SK-N-SH treated with all-trans-retinoic acid at 6 μM for 48 hours (cell line): Measurements from ENCODE around the gene PTTG2.

Experiments used
- ATAC-seq: fragments of 200-7000 bp; cut with Tn5 transposase; 3 replicates; pipeline ENCODE4 v1.9.1; 2020; ENCODE audit warnings: mild to moderate bottlenecking, moderate library complexity
- ARNTL ChIP-seq: fragments of 450-650 bp; formaldehyde crosslinking; IDR thresholded peaks from 2 replicates; pipeline ENCODE4 v1.5.0; 2020; ENCODE audit warnings: low read depth, mild to moderate bottlenecking, moderate library complexity, borderline replicate concordance
- BACH2 ChIP-seq: fragments of 250-450 bp; sonication (Bioruptor Pico); IDR thresholded peaks from 2 replicates; pipeline ENCODE4 v1.9.0; 2021; ENCODE audit warnings: mild to moderate bottlenecking, borderline replicate concordance
- CREB5 ChIP-seq: fragments of 250-450 bp; sonication (Bioruptor Pico); IDR thresholded peaks from 2 replicates; pipeline ENCODE4 v1.5.1; 2020; ENCODE audit warnings: low read depth, mild to moderate bottlenecking, moderate library complexity
- CSDC2 ChIP-seq: fragments of 250-450 bp; sonication (Bioruptor Pico); IDR thresholded peaks from 2 replicates; pipeline ENCODE4 v1.5.0; 2020; ENCODE audit warnings: mild to moderate bottlenecking, moderate library complexity
- GLIS3 ChIP-seq: fragments of 250-450 bp; sonication (Bioruptor Pico); IDR thresholded peaks from 2 replicates; pipeline ENCODE4 v1.5.0; 2020; ENCODE audit warnings: mild to moderate bottlenecking, moderate library complexity
- PPARA ChIP-seq: fragments of 250-450 bp; sonication (Bioruptor Pico); IDR thresholded peaks from 2 replicates; pipeline ENCODE4 v1.5.0; 2020; ENCODE audit warnings: mild to moderate bottlenecking, borderline replicate concordance
- RARB ChIP-seq: fragments of 250-450 bp; sonication (Bioruptor Pico); IDR thresholded peaks from 2 replicates; pipeline ENCODE4 v1.8.0; 2021; ENCODE audit warnings: mild to moderate bottlenecking, moderate library complexity
- TCF4 ChIP-seq: fragments of 250-450 bp; sonication (Bioruptor Pico); IDR thresholded peaks from 2 replicates; pipeline ENCODE4 v1.8.0; 2021; ENCODE audit warnings: mild to moderate bottlenecking, moderate library complexity, borderline replicate concordance
- TOX ChIP-seq: fragments of 250-450 bp; sonication (Bioruptor Pico); IDR thresholded peaks from 2 replicates; pipeline ENCODE4 v1.8.0; 2021; ENCODE audit warnings: mild to moderate bottlenecking, moderate library complexity, borderline replicate concordance
- ZC3H10 ChIP-seq: fragments of 250-450 bp; sonication (Bioruptor Pico); IDR thresholded peaks from 2 replicates; pipeline ENCODE4 v1.5.1; 2021; ENCODE audit warnings: mild to moderate bottlenecking, moderate library complexity
- ZFP3 ChIP-seq: fragments of 250-450 bp; sonication (Bioruptor Pico); IDR thresholded peaks from 2 replicates; pipeline ENCODE4 v1.5.0; 2020; ENCODE audit warnings: mild to moderate bottlenecking, moderate library complexity
- ZFP30 ChIP-seq: fragments of 450-650 bp; formaldehyde crosslinking; IDR thresholded peaks from 2 replicates; pipeline ENCODE4 v1.5.0; 2022; ENCODE audit warnings: mild to moderate bottlenecking, moderate library complexity
- ZNF565 ChIP-seq: fragments of 450-650 bp; formaldehyde crosslinking; conservative IDR thresholded peaks from 2 replicates; pipeline ENCODE4 v1.5.0; 2020; ENCODE audit warnings: low read depth, mild to moderate bottlenecking, moderate library complexity
- ZNF70 ChIP-seq: fragments of 450-650 bp; formaldehyde crosslinking; IDR thresholded peaks from 2 replicates; pipeline ENCODE4 v1.5.0; 2020; ENCODE audit warnings: mild to moderate bottlenecking, moderate library complexity
- ZNF8 ChIP-seq: fragments of 450-650 bp; formaldehyde crosslinking; IDR thresholded peaks from 2 replicates; pipeline ENCODE4 v1.5.0; 2020; ENCODE audit warnings: mild to moderate bottlenecking, moderate library complexity
- TF ChIP-seq, protein P1 (sequence below): fragments of 250-450 bp; sonication (Bioruptor Pico); IDR thresholded peaks from 2 replicates; pipeline ENCODE4 v1.8.0; 2020; ENCODE audit warnings: mild to moderate bottlenecking, moderate library complexity, borderline replicate concordance
- TF ChIP-seq, protein P2 (sequence below): fragments of 250-450 bp; sonication (Bioruptor Pico); IDR thresholded peaks from 2 replicates; pipeline ENCODE4 v1.5.0; 2020; ENCODE audit warnings: mild to moderate bottlenecking, moderate library complexity
- TF ChIP-seq, protein P3 (sequence below): fragments of 250-450 bp; sonication (Bioruptor Pico); IDR thresholded peaks from 2 replicates; pipeline ENCODE4 v1.5.1; 2021; ENCODE audit warnings: mild to moderate bottlenecking, moderate library complexity
- TF ChIP-seq, protein P4 (sequence below): fragments of 250-450 bp; sonication (Bioruptor Pico); IDR thresholded peaks from 2 replicates; pipeline ENCODE4 v1.8.0; 2021; ENCODE audit warnings: low read depth, mild to moderate bottlenecking, moderate library complexity, borderline replicate concordance

Gene PTTG2

GRCh38 chr4:37995981-37996775 is 36.0 kb downstream of the PTTG2 start:
- no peak for ATAC-seq
- TF ChIP-seq, protein P1, sequence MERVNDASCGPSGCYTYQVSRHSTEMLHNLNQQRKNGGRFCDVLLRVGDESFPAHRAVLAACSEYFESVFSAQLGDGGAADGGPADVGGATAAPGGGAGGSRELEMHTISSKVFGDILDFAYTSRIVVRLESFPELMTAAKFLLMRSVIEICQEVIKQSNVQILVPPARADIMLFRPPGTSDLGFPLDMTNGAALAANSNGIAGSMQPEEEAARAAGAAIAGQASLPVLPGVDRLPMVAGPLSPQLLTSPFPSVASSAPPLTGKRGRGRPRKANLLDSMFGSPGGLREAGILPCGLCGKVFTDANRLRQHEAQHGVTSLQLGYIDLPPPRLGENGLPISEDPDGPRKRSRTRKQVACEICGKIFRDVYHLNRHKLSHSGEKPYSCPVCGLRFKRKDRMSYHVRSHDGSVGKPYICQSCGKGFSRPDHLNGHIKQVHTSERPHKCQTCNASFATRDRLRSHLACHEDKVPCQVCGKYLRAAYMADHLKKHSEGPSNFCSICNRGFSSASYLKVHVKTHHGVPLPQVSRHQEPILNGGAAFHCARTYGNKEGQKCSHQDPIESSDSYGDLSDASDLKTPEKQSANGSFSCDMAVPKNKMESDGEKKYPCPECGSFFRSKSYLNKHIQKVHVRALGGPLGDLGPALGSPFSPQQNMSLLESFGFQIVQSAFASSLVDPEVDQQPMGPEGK (CRISPR knock-in tag), result no peak
- TF ChIP-seq BACH2 (CRISPR knock-in tag) (no peak), ZNF565 (no peak)

- ATAC-seq, result no peak
These were observed 38.0 kb downstream of the PTTG2 start for GRCh38 chr4:37998226-37998625.

GRCh38 chr4:37999000-37999716 is 39.0 kb downstream of the PTTG2 start:
- no peak for TF ChIP-seq CSDC2 (CRISPR knock-in tag)
- TF ChIP-seq PPARA (CRISPR knock-in tag), result no peak
- TF ChIP-seq TOX (CRISPR knock-in tag), result no peak
- TF ChIP-seq, protein P2, sequence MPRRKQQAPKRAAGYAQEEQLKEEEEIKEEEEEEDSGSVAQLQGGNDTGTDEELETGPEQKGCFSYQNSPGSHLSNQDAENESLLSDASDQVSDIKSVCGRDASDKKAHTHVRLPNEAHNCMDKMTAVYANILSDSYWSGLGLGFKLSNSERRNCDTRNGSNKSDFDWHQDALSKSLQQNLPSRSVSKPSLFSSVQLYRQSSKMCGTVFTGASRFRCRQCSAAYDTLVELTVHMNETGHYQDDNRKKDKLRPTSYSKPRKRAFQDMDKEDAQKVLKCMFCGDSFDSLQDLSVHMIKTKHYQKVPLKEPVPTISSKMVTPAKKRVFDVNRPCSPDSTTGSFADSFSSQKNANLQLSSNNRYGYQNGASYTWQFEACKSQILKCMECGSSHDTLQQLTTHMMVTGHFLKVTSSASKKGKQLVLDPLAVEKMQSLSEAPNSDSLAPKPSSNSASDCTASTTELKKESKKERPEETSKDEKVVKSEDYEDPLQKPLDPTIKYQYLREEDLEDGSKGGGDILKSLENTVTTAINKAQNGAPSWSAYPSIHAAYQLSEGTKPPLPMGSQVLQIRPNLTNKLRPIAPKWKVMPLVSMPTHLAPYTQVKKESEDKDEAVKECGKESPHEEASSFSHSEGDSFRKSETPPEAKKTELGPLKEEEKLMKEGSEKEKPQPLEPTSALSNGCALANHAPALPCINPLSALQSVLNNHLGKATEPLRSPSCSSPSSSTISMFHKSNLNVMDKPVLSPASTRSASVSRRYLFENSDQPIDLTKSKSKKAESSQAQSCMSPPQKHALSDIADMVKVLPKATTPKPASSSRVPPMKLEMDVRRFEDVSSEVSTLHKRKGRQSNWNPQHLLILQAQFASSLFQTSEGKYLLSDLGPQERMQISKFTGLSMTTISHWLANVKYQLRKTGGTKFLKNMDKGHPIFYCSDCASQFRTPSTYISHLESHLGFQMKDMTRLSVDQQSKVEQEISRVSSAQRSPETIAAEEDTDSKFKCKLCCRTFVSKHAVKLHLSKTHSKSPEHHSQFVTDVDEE (CRISPR knock-in tag), result no peak
- no peak for TF ChIP-seq TCF4 (CRISPR knock-in tag)
- TF ChIP-seq ZNF8 (CRISPR knock-in tag), result no peak
- TF ChIP-seq CREB5, result no peak
- TF ChIP-seq ZFP30 (CRISPR knock-in tag), result no peak
- TF ChIP-seq ZC3H10 (CRISPR knock-in tag), result no peak
- no peak for TF ChIP-seq ZNF70 (CRISPR knock-in tag)
- TF ChIP-seq RARB (CRISPR knock-in tag), result no peak
- TF ChIP-seq, protein P1 (CRISPR knock-in tag), result no peak
- TF ChIP-seq, protein P3, sequence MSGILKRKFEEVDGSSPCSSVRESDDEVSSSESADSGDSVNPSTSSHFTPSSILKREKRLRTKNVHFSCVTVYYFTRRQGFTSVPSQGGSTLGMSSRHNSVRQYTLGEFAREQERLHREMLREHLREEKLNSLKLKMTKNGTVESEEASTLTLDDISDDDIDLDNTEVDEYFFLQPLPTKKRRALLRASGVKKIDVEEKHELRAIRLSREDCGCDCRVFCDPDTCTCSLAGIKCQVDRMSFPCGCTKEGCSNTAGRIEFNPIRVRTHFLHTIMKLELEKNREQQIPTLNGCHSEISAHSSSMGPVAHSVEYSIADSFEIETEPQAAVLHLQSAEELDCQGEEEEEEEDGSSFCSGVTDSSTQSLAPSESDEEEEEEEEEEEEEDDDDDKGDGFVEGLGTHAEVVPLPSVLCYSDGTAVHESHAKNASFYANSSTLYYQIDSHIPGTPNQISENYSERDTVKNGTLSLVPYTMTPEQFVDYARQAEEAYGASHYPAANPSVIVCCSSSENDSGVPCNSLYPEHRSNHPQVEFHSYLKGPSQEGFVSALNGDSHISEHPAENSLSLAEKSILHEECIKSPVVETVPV (CRISPR knock-in tag), result no peak
- TF ChIP-seq, protein P4, sequence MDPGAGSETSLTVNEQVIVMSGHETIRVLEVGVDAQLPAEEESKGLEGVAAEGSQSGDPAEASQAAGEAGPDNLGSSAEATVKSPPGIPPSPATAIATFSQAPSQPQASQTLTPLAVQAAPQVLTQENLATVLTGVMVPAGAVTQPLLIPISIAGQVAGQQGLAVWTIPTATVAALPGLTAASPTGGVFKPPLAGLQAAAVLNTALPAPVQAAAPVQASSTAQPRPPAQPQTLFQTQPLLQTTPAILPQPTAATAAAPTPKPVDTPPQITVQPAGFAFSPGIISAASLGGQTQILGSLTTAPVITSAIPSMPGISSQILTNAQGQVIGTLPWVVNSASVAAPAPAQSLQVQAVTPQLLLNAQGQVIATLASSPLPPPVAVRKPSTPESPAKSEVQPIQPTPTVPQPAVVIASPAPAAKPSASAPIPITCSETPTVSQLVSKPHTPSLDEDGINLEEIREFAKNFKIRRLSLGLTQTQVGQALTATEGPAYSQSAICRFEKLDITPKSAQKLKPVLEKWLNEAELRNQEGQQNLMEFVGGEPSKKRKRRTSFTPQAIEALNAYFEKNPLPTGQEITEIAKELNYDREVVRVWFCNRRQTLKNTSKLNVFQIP, result no peak
- no peak for TF ChIP-seq BACH2 (CRISPR knock-in tag)
- no peak for TF ChIP-seq ARNTL
- TF ChIP-seq GLIS3 (CRISPR knock-in tag), result no peak
- ATAC-seq, result no peak

More at GRCh38 chr4:37998226-37998625, 38.0 kb downstream of the PTTG2 start:
- no peak for TF ChIP-seq ZFP30 (CRISPR knock-in tag)
- TF ChIP-seq ZFP3 (CRISPR knock-in tag), result no peak
